ENCODE data around the gene DCDC1. TPM values are rescaled to one million over a fixed set of nuclear protein-coding genes. Genes with fewer than 3 reads are reported as not detected.

Gene DCDC1
- 0.21 TPM for total RNA-seq

- no peaks in the 10 kb centered on the region for H3K9me3 ChIP-seq (ENCODE audit: low read depth, low read length)
- H3K4me3 ChIP-seq (ENCODE audit: low read length), result peak within 1 kb of the TSS; percentile 89
- H3K27me3 ChIP-seq (ENCODE audit: insufficient read depth, low read length), result peaks cover 19% of the 10 kb centered on the region
- H3K4me1 ChIP-seq (ENCODE audit: insufficient read depth, low read length), result peaks cover 17% of the 10 kb centered on the region
These were observed at the start of gene DCDC1, which contains the start of gene DNAJC24 for GRCh38 chr11:31369348-31370329. TSS of gene DCDC1 (minus strand) at chr11:31369739. CDS start at chr11:31328280, 41,459 bp downstream. TSS of gene DNAJC24 (plus strand) at chr11:31369860. CDS start at chr11:31370749, 889 bp downstream.

- no peaks in the 10 kb centered on the region for H3K27me3 ChIP-seq (ENCODE audit: insufficient read depth, low read length)
These were observed 49.6 kb upstream of the DCDC1 start for GRCh38 chr11:31419138-31419537.

GRCh38 chr11:31417816-31418215 lies 48.3 kb upstream of the DCDC1 start:
- no peaks in the 10 kb centered on the region for H3K4me1 ChIP-seq (ENCODE audit: insufficient read depth, low read length)
- H3K4me3 ChIP-seq (ENCODE audit: low read length), result no peak overlapping the region
- H3K9me3 ChIP-seq (ENCODE audit: low read depth, low read length), result no peaks in the 10 kb centered on the region
- no peaks in the 10 kb centered on the region for H3K27me3 ChIP-seq (ENCODE audit: insufficient read depth, low read length)

More at GRCh38 chr11:31419138-31419537, 49.6 kb upstream of the DCDC1 start:
- Histone ChIP-seq H3K4me1 (ENCODE audit: insufficient read depth, low read length) (no peaks in the 10 kb centered on the region), H3K9me3 (ENCODE audit: low read depth, low read length) (no peaks in the 10 kb centered on the region), H3K4me3 (ENCODE audit: low read length) (no peak overlapping the region)

DNA sequence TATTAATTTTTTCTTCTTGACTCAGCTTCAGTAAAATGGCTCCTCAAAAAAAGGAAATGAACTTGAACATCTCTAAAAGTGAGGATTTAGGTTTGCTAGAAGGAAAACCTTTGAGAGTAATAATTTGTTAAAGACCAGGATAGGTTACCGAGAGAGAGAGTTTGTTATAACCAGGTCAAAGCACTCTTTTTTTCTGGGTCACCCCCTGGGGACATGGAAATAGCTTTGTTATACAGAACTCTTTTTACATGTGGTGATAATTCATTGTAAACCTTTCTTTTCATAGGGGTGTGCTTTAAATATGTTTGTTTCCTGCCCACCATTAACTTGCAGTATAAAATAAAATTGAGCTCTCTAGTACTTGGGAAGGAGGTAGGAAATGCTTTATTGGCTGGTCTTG lies 47.8 kb upstream of the DCDC1 start:
- H3K27me3 ChIP-seq (ENCODE audit: insufficient read depth, low read length), result no peaks in the 10 kb centered on the region
- H3K4me1 ChIP-seq (ENCODE audit: insufficient read depth, low read length), result no peaks in the 10 kb centered on the region
- H3K4me3 ChIP-seq (ENCODE audit: low read length), result no peak overlapping the region
- no peaks in the 10 kb centered on the region for H3K9me3 ChIP-seq (ENCODE audit: low read depth, low read length)

- H3K4me1 ChIP-seq (ENCODE audit: insufficient read depth, low read length), result no peaks in the 10 kb centered on the region
- no peaks in the 10 kb centered on the region for H3K27me3 ChIP-seq (ENCODE audit: insufficient read depth, low read length)
- no peaks in the 10 kb centered on the region for H3K9me3 ChIP-seq (ENCODE audit: low read depth, low read length)
- H3K4me3 ChIP-seq (ENCODE audit: low read length), result no peak overlapping the region
These were observed 45.9 kb upstream of the DCDC1 start for GRCh38 chr11:31415435-31415834.

- no peak overlapping the region for H3K4me3 ChIP-seq (ENCODE audit: low read length)
- H3K9me3 ChIP-seq (ENCODE audit: low read depth, low read length), result no peaks in the 10 kb centered on the region
- H3K27me3 ChIP-seq (ENCODE audit: insufficient read depth, low read length), result no peaks in the 10 kb centered on the region
- H3K4me1 ChIP-seq (ENCODE audit: insufficient read depth, low read length), result no peaks in the 10 kb centered on the region
These were observed 44.8 kb upstream of the DCDC1 start for GRCh38 chr11:31414338-31414737.

GRCh38 chr11:31412946-31413345 lies 43.4 kb upstream of the DCDC1 start:
- Histone ChIP-seq H3K27me3 (ENCODE audit: insufficient read depth, low read length) (no peaks in the 10 kb centered on the region), H3K9me3 (ENCODE audit: low read depth, low read length) (no peaks in the 10 kb centered on the region), H3K4me1 (ENCODE audit: insufficient read depth, low read length) (no peaks in the 10 kb centered on the region), H3K4me3 (ENCODE audit: low read length) (no peak overlapping the region)

- Histone ChIP-seq H3K27me3 (ENCODE audit: insufficient read depth, low read length) (no peaks in the 10 kb centered on the region), H3K4me1 (ENCODE audit: insufficient read depth, low read length) (no peaks in the 10 kb centered on the region), H3K4me3 (ENCODE audit: low read length) (no peak overlapping the region), H3K9me3 (ENCODE audit: low read depth, low read length) (no peaks in the 10 kb centered on the region)
These were observed 38.7 kb upstream of the DCDC1 start for GRCh38 chr11:31408201-31408600.

GRCh38 chr11:31404614-31405013 lies 35.1 kb upstream of the DCDC1 start:
- no peaks in the 10 kb centered on the region for H3K9me3 ChIP-seq (ENCODE audit: low read depth, low read length)
- no peak overlapping the region for H3K4me3 ChIP-seq (ENCODE audit: low read length)
- no peaks in the 10 kb centered on the region for H3K4me1 ChIP-seq (ENCODE audit: insufficient read depth, low read length)
- no peaks in the 10 kb centered on the region for H3K27me3 ChIP-seq (ENCODE audit: insufficient read depth, low read length)

DNA sequence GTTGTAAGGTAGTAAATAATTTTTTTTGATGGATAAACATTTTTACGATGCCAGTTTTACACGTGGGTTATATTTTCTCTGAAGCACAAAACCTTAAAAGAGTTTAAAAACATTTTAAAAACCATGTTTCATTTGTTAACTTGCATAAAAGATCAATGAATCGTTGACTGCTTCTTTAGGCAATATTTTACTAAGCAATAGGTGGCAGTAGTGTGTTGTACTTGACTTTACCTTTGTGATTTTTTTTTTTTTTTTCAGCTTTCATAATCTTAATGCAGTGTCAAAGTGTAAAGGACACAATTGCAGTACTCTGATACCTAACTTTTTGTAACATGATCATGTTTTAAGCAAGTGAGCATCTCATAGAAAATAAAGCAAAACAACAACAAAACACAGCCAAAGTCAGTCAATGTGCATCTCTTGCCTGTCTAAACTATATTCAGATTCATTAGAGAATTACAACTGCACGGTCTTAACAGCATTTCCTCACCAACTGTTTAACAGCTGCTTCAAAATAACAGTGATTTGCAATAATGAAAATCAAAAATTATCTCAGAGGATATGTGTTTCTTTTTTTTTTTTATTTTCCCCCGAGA lies 27.8 kb upstream of the DCDC1 start:
- Histone ChIP-seq H3K27me3 (ENCODE audit: insufficient read depth, low read length) (no peaks in the 10 kb centered on the region), H3K4me3 (ENCODE audit: low read length) (no peak overlapping the region), H3K9me3 (ENCODE audit: low read depth, low read length) (no peaks in the 10 kb centered on the region), H3K4me1 (ENCODE audit: insufficient read depth, low read length) (no peaks in the 10 kb centered on the region)

- Histone ChIP-seq H3K4me3 (ENCODE audit: low read length) (no peak overlapping the region), H3K27me3 (ENCODE audit: insufficient read depth, low read length) (no peaks in the 10 kb centered on the region), H3K4me1 (ENCODE audit: insufficient read depth, low read length) (no peaks in the 10 kb centered on the region), H3K9me3 (ENCODE audit: low read depth, low read length) (no peaks in the 10 kb centered on the region)
These were observed 17.8 kb upstream of the DCDC1 start for GRCh38 chr11:31387379-31387778.

DNA sequence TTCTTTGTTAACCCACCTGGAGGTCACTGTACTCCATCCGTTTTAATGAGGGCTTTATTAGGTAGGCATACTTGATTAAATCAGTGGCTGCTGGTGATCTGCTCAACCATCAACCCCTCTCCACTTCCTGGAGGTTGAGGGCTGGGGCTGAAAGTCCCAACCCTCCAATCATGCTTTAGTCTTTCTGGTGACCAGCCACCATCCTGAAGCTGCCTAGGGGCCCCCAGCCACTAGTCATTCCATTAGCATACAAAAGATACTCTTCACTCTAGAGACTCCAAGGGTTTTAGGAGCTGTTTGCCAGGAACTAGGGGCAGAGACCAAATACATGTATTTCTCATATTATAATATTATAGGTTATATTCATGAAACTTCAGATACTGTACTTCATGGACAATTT lies 13.6 kb upstream of the DCDC1 start:
- no peak overlapping the region for H3K4me3 ChIP-seq (ENCODE audit: low read length)
- H3K9me3 ChIP-seq (ENCODE audit: low read depth, low read length), result no peaks in the 10 kb centered on the region
- no peaks in the 10 kb centered on the region for H3K4me1 ChIP-seq (ENCODE audit: insufficient read depth, low read length)
- H3K27me3 ChIP-seq (ENCODE audit: insufficient read depth, low read length), result no peaks in the 10 kb centered on the region

DNA sequence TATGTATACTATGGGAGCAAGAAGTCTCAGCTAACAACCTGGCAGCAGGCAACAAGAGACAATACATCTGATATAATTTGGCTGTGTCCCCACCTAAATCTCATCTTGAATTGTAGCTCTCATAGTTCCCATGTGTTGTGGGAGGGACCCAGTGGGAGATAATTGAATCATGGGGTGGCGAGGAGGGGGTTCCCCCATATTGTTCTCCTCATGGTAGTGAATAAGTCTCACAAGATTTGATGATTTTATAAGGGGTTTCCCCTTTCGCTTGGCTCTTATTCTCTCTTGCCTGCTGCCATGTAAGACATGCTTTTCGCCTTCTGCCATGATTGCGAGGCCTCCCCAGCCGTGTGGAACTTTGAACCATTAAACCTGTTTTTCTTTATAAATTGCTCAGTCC lies 6.3 kb upstream of the DCDC1 start:
- Histone ChIP-seq H3K27me3 (ENCODE audit: insufficient read depth, low read length) (no peaks in the 10 kb centered on the region), H3K9me3 (ENCODE audit: low read depth, low read length) (no peaks in the 10 kb centered on the region), H3K4me1 (ENCODE audit: insufficient read depth, low read length) (peaks cover 1% of the 10 kb centered on the region), H3K4me3 (ENCODE audit: low read length) (no peak overlapping the region)

GRCh38 chr11:31366795-31367194 lies 2.7 kb downstream of the DCDC1 start:
- no peaks in the 10 kb centered on the region for H3K9me3 ChIP-seq (ENCODE audit: low read depth, low read length)
- no peak overlapping the region for H3K4me3 ChIP-seq (ENCODE audit: low read length)
- peaks cover 17% of the 10 kb centered on the region for H3K4me1 ChIP-seq (ENCODE audit: insufficient read depth, low read length)
- H3K27me3 ChIP-seq (ENCODE audit: insufficient read depth, low read length), result peaks cover 19% of the 10 kb centered on the region

DNA sequence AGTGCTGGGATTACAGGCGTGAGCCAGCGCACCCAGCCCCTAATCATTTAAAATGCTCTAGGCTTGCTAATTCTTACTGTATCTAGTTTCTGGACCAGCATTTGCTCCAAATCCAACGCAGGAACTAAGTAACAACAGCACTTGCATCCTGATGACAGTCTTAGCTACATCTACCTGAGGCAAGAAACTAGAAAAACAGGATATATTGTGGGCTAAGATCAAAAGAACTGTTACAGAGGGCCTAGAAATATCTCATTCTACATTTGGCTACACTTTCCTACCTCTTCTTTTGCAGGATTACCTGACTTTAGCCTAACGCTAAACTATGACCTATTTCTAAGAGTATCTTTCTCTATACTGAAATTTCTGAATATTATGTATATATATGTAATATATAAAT lies 7.8 kb downstream of the DCDC1 start:
- Histone ChIP-seq H3K9me3 (ENCODE audit: low read depth, low read length) (no peaks in the 10 kb centered on the region), H3K4me1 (ENCODE audit: insufficient read depth, low read length) (peaks cover under 1% of the 10 kb centered on the region), H3K4me3 (ENCODE audit: low read length) (no peak overlapping the region), H3K27me3 (ENCODE audit: insufficient read depth, low read length) (peaks cover 7% of the 10 kb centered on the region)

Data from mononuclear cell (primary cell).